Nephron (organoid): ENCODE data around the gene PRPF8.

Source experiments
- H3K27ac Mint-ChIP-seq, 3 experiments: 2 replicates each; pipeline ENCODE4 v1.8.0; 2020; ENCODE audit warnings: mixed read lengths in 3 of 3, mild to moderate bottlenecking in 2 of 3, moderate library complexity in 1 of 3
- H3K27me3 Mint-ChIP-seq: 2 replicates; pipeline ENCODE4 v1.8.0; 2021; ENCODE audit warnings: low read depth, mild to moderate bottlenecking, moderate library complexity, mixed read lengths
- H3K36me3 Mint-ChIP-seq: 2 replicates; pipeline ENCODE4 v1.8.0; 2020; ENCODE audit warnings: low read depth, mixed read lengths
- H3K4me1 Mint-ChIP-seq: 2 replicates; pipeline ENCODE4 v1.8.0; 2020; ENCODE audit warnings: mixed read lengths
- H3K4me3 Mint-ChIP-seq, 3 experiments: 2 replicates each; pipeline ENCODE4 v1.8.0; 2020; ENCODE audit warnings: mild to moderate bottlenecking in 3 of 3, mixed read lengths in 3 of 3, moderate library complexity in 2 of 3
- H3K9me3 Mint-ChIP-seq: 2 replicates; pipeline ENCODE4 v1.8.0; 2020; ENCODE audit warnings: mixed read lengths
- TF ChIP-seq, protein P1 (sequence below), 3 experiments: fragments of 200-600 bp; sonication (generic); IDR thresholded peaks; one replicate each; pipeline ENCODE4 v1.5.0; 2021; ENCODE audit warnings: antibody characterized with exemption in 3 of 3; ENCODE audit not compliant: unreplicated experiment in 3 of 3

The PRPF8 gene

DNA sequence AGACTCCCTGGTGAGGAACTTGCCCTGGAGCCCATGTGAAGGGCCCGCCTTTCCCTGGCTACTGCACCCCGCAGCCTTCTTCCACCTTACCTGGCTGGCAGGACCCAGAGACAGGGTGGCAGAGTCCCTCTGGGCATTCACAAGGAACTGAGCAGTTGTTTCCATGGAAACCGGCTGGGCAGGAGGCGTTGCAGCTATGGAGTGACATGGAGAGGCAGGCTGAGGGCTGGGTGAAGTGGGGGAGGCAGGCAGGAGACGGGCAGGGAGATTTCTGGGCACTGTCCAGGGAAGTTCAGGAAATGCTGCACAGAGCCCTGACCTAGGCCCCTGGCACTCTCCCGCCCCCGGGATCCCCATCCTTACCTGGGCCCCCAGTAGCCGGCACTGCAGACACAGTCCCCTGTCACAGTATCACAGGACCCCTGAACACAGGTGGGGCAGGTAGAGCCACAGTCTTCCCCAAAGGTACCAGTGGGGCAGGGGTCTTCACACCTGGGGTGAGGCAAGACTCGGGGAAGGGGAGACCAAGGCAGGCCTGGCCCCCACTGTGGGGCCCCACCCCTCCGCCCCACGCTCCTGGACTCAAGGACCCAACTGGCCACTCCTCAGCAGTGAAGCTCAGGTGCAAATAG, 45.0 kb downstream of the PRPF8 start:
- no peaks in the 10 kb centered on the region for H3K9me3 Mint-ChIP-seq
- TF ChIP-seq, protein P1, sequence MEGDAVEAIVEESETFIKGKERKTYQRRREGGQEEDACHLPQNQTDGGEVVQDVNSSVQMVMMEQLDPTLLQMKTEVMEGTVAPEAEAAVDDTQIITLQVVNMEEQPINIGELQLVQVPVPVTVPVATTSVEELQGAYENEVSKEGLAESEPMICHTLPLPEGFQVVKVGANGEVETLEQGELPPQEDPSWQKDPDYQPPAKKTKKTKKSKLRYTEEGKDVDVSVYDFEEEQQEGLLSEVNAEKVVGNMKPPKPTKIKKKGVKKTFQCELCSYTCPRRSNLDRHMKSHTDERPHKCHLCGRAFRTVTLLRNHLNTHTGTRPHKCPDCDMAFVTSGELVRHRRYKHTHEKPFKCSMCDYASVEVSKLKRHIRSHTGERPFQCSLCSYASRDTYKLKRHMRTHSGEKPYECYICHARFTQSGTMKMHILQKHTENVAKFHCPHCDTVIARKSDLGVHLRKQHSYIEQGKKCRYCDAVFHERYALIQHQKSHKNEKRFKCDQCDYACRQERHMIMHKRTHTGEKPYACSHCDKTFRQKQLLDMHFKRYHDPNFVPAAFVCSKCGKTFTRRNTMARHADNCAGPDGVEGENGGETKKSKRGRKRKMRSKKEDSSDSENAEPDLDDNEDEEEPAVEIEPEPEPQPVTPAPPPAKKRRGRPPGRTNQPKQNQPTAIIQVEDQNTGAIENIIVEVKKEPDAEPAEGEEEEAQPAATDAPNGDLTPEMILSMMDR (IDR thresholded peaks at IDR 0.05; ENCODE audit: unreplicated experiment in 3 of 3) = no peak
- peaks cover 16% of the 10 kb centered on the region for H3K4me1 Mint-ChIP-seq
- H3K36me3 Mint-ChIP-seq = no peaks in the 10 kb centered on the region
- peaks cover 22% of the 10 kb centered on the region for H3K27me3 Mint-ChIP-seq
- H3K27ac Mint-ChIP-seq = no peak overlapping the region
- no peak overlapping the region for H3K4me3 Mint-ChIP-seq

DNA sequence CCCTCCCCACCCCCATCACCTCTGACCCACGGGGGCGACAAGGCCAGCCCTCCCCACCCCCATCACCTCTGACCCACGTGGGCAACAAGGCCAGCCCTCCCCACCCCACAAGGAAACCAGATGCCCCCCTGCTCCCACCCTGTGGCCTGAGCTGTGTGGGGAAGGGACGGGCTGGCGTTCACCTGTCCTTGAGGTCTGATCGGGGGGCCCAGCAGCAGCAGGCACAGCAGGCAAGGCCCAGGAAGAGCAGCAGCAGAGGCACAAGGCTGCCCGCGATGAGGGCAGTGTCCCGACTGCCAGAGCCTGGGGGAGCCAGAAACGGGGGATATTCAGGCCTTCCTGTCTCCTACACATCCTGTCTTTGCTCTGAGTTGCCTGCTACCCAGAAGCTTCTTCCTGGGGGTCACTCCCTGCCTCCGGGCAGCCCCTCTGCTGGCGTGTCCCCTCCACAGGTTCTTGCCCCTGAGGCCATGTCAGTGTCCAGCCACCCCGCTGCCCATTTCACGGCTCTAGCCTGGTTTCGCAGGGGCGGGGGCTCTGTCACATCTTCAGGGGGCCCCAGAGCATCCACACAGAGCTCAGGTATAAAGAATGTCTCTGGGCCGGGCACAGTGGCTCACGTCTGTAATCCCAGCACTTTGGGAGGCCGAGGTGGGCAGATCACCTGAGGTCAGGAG, 45.9 kb downstream of the PRPF8 start:
- no peak overlapping the region for H3K4me3 Mint-ChIP-seq
- TF ChIP-seq, protein P1 (IDR thresholded peaks at IDR 0.05; ENCODE audit: unreplicated experiment in 3 of 3) = no peak
- no peaks in the 10 kb centered on the region for H3K9me3 Mint-ChIP-seq
- no peaks in the 10 kb centered on the region for H3K36me3 Mint-ChIP-seq
- H3K4me1 Mint-ChIP-seq = peaks cover 8% of the 10 kb centered on the region
- H3K27ac Mint-ChIP-seq = peak overlapping the region in 1 of 3 experiments; percentile 80
- peaks cover 15% of the 10 kb centered on the region for H3K27me3 Mint-ChIP-seq

DNA sequence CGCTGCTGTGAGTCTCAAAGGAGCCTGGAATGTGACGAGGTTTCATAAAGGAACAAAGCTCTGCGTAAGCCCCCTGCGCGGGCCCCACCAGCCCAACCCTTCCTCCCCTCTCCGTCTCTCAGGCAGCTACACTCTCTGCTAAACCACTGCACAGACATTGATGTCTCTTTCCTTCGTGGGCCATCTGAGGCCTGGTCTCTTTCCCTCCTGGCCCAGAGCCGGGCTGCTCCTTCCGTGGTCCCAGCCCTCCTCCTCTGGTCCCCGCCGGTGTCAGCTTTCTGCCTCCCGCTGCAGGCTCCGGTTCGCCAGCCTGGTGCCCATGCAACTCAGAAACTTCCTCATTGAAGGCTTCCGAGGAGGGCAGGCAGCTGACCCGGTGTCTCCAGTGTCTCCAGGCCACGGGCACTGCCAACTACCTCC, 46.5 kb downstream of the PRPF8 start:
- no peaks in the 10 kb centered on the region for H3K36me3 Mint-ChIP-seq
- no peak overlapping the region for H3K4me3 Mint-ChIP-seq
- H3K27me3 Mint-ChIP-seq = peaks cover 15% of the 10 kb centered on the region
- TF ChIP-seq, protein P1 (IDR thresholded peaks at IDR 0.05; ENCODE audit: unreplicated experiment in 3 of 3) = no peak
- peaks cover 8% of the 10 kb centered on the region for H3K4me1 Mint-ChIP-seq
- no peaks in the 10 kb centered on the region for H3K9me3 Mint-ChIP-seq
- peak overlapping the region; percentile 78 to 81 (median 80) for H3K27ac Mint-ChIP-seq

DNA sequence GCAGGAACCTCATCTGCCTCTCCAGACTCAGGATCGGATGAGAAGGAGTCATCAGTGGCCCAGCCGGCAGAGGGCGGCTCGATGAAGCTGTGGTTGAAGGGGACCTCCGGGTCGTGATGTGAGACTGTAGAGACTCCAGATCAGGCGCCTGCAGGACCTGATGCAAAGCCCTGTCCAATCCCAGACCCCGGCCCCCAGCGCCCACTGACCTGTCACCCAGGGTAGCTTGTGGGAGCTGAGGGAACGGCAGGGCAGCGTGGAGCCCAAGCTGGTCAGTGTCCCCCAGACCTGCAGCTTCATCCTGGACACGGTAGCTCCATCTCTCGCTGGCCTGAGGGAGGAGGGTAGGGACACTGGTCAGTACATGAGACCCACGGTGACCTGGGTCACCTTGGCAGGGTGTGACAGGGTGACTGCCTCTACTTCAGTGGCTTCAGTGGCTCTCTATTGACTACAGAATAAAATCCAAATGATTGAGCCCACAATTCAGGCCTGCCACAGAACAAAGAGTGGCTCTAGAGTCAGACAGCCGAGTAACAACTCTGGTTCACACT, 47.9 kb downstream of the PRPF8 start:
- no peaks in the 10 kb centered on the region for H3K9me3 Mint-ChIP-seq
- no peak overlapping the region for H3K4me3 Mint-ChIP-seq
- TF ChIP-seq, protein P1 (IDR thresholded peaks at IDR 0.05; ENCODE audit: unreplicated experiment in 3 of 3) = no peak
- no peaks in the 10 kb centered on the region for H3K36me3 Mint-ChIP-seq
- H3K27me3 Mint-ChIP-seq = peaks cover 11% of the 10 kb centered on the region
- peak overlapping the region in 1 of 3 experiments; percentile 10 for H3K27ac Mint-ChIP-seq
- H3K4me1 Mint-ChIP-seq = peaks cover 8% of the 10 kb centered on the region

DNA sequence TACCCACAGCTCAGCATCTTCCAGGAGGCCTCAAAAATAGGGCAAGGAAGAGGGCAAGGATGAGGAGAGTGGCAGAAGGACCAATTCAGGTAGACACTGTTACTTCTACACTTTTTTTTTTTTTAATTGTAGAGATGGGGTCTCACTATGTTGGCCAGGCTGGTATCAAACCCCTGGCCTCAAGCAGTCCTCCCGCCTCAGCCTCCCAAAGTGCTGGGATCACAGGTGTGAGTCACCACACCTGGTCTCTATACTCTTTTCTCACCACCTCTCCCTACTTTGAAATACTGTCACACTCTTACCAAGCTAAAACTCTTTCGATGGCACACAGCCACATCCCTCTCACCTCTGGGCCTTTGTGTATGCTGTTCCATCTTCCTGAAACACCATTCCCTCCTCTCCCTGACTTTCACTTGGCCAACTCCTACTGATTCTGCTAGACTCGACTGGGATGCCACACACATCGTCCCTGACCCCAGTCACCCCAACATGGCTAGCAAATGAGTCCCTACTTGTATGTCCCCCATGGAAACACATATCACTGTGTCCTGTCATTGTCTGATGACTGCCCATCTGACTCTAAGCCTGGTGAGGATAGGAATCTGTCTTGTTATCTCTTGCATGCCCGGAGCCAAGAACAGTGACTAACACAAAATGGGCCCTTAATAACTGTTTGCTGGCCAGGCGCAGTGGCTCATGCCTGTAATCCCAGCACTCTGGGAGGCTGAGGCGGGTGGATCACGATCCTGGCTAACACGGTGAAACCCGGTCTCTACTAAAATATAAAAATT, 48.8 kb downstream of the PRPF8 start:
- Mint-ChIP-seq H3K36me3 (no peaks in the 10 kb centered on the region), H3K4me1 (peaks cover 8% of the 10 kb centered on the region), H3K27me3 (peaks cover 20% of the 10 kb centered on the region), H3K27ac (no peak overlapping the region), H3K4me3 (no peak overlapping the region), H3K9me3 (no peaks in the 10 kb centered on the region)
- TF ChIP-seq, protein P1 (IDR thresholded peaks at IDR 0.05; ENCODE audit: unreplicated experiment in 3 of 3) = no peak
